HG03558 (cell line): ENCODE results near the gene ZMIZ2.
"Not testable (repeated sequence)": the region's sequence is repeated elsewhere in the genome, so short reads cannot be mapped to it uniquely, and the experiment has no call there.

Experiments used
- ATAC-seq: cut with Tn5 transposase; IDR thresholded peaks from one replicate; pipeline ENCODE4 v1.9.1; 2021; ENCODE audit warnings: moderate number of reproducible peaks; ENCODE audit not compliant: unreplicated experiment; ENCODE audit errors: extremely low read depth

Gene ZMIZ2

DNA sequence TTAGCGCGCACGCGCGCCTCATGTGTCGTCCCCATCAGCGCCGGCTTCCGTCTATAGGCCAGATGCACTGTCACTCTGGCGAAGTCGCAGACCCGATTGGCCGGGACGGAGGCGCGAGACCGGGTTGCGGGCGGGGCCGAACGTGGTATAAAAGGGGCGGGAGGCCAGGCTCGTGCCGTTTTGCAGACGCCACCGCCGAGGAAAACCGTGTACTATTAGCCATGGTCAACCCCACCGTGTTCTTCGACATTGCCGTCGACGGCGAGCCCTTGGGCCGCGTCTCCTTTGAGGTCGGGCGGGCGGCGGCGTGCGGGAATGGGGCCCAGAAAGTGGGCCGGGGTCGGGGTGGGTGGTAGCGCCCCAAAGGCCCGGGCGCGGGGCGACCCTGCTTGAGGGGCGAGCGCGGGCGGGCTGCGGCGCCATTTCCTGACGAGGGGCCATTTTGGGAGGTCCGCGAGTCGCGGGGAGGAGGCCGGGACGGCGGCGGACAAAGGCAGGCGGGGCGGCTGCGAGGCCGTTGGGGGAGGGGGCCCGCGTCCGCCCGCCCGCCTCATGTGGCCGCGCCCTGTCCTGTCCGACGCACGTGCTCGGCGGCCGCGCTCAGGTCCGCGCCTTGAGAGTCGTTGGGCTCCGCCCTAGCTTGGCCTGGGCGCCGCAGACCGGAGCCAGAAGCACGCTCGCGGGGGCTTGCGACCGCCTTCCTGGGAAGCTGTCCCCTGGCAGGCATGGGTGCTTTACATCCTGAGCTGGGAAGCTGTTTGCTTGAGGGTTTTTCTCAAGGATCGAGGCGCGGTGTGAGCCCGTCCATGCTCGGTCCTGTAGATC, 48.1 kb downstream of the ZMIZ2 start, which contains the start of gene PPIA:
PPIA (plus strand) TSS at position 178 of the 825 bp plus-strand sequence; CDS start at position 222, 44 bp downstream.
- ATAC-seq: no peak

DNA sequence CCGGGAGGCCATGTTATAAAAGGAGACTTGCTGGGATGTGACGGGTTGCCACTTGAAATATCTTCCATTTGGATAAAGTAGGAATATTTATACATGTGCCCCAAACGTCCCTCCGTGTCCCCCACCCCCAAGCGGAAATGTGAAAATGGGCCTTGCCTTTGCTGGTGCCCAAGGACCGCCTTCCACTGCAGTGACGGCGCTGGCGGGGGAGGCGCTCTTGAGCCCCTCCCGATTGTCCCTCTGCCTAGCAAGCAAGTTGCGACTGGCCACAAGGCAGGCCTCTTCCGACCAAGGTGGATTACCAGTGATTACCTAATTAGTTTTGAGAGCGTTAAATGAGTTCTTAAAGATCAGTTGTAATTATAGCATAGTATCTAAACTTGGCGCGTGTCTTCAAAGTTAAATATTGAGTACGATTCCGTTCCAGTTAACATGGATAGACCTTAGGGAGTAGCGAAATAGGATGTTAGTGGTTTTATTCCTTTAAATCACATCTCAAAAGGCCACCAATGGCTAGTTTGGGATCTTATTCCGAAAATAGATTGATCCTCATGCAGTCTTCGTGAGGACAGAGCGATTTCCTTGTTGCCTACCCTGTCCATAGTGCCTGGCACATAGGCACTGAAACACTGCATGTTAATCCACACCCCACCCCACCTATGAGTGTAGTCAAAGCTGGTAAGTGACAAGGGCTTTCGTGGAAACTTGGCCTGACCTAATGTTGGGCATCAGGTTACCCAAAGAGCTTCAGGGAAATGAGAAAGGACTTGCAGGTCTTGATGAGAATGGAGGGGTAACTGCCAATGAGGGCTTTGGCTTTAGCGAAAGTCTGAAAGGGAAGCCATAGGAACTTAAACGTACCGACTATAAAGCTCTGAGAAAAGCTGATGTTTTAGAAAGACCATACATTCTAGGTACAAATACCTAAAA, 48.9 kb downstream of the ZMIZ2 start:
- no peak for ATAC-seq

DNA sequence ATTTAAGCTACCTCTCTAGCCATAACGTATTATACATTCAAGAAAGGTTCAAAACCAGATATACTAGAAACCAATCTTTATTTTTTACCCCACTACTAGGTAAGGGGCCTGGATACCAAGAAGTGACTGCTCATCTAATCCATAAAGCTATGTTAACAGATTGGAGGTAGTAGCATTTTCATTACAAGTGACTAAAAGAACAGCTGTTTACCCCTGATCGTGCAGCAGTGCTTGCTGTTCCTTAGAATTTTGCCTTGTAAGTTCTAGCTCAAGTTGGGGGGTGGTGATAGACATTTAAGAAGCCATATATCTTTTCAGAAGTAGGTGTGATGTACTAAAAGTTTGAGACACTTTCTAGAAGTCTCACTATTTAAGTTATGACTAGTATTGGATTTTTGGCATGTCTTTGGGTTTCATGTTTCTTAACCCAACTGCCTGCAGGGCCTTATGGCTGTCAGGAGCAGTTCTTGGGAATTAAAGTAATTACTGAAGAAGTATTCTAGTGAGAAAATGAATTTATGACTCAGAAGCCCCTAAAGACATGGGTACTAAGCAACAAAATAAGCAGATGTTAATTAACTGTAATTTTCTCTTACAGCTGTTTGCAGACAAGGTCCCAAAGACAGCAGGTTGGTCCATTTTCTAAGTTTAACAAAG, 50.1 kb downstream of the ZMIZ2 start:
- ATAC-seq: no peak

DNA sequence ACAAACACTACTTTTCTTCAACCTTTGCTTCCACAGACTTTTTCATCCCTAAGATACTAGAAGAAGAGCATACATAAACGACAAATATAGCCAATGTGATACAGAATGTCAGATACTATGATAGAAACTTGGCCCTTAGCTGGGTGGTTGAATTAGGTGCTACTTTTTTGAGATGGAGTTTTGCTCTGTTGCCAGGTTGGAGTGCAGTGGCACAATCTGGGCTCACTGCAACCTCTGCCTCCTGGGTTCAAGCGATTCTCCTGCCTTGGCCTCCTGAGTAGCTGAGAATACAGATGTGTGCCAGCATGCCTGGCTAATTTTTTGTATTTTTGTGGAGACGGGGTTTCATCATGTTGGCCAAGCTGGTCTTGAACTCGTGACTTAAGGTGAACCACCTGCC, 51.3 kb downstream of the ZMIZ2 start:
- no peak for ATAC-seq

DNA sequence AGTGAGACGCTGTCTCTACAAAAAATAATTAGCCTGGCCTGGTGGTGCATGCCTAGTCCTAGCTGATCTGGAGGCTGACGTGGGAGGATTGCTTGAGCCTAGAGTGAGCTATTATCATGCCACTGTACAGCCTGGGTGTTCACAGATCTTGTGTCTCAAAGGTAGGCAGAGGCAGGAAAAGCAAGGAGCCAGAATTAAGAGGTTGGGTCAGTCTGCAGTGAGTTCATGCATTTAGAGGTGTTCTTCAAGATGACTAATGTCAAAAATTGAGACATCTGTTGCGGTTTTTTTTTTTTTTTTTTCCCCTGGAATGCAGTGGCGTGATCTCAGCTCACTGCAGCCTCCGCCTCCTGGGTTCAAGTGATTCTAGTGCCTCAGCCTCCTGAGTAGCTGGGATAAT, 53.2 kb downstream of the ZMIZ2 start:
- no peak for ATAC-seq

DNA sequence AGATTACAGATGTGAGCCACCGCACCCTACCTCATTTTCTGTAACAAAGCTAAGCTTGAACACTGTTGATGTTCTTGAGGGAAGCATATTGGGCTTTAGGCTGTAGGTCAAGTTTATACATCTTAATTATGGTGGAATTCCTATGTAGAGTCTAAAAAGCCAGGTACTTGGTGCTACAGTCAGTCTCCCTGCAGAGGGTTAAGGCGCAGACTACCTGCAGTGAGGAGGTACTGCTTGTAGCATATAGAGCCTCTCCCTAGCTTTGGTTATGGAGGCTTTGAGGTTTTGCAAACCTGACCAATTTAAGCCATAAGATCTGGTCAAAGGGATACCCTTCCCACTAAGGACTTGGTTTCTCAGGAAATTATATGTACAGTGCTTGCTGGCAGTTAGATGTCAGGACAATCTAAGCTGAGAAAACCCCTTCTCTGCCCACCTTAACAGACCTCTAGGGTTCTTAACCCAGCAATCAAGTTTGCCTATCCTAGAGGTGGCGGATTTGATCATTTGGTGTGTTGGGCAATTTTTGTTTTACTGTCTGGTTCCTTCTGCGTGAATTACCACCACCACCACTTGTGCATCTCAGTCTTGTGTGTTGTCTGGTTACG, 53.9 kb downstream of the ZMIZ2 start:
- ATAC-seq: no peak

DNA sequence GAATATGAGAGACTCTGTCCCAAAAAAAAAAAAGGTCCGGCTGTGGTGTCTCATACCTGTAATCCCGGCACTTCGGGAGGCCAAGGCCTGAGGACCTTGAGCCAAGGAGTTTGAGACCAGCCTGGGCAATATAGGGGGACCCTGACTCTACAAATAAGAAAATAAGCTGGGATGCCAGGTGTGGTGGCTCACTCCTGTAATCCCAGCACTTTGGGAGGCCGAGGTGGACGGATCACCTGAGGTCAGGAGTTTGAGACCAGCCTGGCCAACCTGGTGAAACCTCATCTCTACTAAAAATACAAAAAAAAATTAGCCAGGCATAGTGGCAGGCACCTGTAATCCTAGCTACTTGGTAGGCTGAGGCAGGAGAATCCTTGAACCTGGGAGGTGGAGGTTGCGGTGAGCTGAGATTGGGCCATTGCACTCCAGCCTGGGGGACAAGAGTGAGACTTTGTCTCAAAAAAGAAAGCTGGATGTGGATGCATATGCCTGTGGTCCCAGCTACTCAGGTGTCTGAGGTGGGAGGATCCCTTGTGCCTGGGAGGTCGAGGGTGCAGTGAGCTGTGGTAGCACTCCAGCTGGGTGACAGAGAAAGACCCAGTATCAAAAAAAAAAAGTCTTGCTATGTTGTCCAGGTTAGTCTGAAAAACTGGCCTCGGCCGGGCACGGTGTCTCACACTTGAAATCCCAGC, 55.3 kb downstream of the ZMIZ2 start:
- not testable (repeated sequence) for ATAC-seq

DNA sequence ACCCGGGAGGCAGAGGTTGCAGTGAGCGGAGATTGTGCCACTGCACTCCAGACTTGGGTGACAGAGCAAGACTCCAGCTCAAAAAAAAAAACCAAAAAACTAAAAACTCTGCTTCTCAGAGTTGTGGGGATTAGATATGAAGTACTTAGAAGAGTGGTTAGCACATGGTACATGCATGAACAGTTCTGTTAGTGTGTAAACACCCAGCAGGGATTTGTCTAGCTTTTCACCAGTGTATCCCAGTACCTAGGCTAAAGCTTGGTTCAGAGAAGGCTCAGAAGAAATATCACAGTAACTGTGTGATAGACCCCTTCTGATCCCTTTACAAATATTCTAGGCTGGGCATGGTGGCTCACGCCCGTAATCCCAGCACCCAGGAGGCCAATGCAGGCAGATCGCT, 57.3 kb downstream of the ZMIZ2 start:
- no peak for ATAC-seq

DNA sequence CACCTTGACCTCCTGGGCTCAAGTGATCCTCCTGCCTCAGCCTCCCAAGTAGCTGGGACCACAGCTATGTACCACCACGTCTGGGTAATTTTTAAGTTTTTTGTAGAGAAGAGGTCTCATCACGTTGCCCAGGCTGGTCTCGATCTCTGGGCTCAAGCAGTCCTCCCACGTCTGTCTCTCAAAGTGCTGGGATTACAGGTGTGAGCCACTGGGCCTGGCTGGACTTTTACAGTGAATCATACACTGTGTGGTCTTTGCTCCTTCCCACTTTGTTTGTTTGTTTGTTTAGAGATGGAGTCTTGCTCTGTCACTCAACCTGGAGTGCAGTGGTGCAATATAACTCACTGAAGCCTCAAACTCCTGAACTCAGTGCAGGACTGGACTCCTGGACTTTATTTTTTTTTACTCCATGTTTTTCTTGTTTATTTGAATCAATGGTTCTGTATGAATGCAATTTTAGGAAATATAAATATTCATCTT, 60.3 kb downstream of the ZMIZ2 start:
- ATAC-seq: no peak

DNA sequence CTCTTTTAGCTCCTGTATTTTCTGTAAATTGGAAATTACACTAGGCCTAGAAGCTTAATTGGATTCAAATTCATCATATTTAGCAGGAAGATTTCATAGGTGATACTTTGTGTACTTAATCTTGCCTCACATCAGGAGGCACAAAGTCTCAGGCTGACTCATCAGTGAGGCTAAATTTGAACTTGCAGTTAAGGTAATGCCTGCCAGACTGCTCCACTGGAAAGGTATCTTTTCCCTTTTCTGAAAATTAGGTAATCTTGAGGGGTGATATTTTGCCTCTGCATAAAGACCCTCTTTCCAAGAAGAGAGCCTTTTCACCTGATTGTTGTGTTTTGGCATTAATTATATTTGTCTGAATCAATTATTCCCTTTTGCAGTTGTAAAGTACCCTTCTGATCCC, 62.4 kb downstream of the ZMIZ2 start:
- no peak for ATAC-seq

DNA sequence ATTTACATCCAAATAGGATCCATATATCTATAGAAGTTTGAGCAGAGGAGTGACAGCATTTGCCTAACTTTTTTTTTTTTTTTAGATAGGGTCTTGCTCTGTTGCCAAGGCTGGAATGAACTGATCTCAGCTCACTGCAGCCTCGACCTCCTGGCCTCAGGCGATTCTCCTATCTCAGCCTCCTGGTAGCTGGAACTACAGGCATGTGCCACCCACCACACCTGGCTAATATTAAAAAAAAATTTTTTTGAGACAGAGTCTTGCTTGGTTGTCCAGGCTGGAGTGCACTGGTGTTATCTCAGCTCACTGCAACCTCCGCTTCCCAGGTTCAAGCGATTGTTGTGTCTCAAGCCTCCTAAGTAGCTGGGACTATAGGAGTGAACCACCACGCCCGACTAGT, 62.9 kb downstream of the ZMIZ2 start:
- no peak for ATAC-seq

DNA sequence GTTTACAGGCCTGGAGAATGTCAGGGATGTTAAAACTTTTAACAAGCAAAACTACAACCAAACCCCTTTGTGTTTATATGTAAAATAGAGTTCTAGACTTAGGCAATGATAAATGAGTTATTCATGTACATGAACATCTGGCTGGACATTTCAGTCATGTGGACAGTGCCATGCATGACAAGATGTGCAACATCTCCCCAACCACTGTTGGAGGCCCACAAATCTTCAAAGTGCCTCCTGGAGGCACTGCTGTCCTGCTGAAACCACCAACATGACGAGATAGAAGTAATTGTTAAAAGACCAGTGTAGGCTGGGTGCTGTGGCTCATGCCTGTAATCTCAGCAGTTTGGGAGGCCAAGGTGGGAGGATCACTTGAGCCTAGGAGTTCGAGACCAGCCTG, 66.3 kb downstream of the ZMIZ2 start:
- ATAC-seq: no peak

DNA sequence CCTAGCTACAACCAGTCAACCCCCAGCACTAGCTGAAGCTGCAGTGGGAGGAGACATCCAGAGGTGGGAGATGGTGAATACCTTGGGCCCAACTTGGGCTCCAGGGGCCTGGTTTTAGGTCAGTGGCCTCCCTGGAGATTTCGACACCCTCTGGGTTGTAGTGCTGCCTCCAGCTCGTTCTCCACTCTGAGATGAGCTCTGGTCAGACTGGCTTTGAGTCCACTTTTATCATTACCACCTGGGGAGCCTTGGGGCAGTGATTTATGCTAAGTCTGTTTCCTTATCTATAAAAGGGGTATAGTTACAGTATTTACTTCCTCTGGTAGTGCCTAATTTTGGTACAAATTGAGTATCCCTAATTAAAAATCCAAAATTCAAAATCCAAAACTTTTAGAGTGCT, 70.6 kb downstream of the ZMIZ2 start:
- no peak for ATAC-seq
